ENCODE results near the gene HOXA4.

DNA sequence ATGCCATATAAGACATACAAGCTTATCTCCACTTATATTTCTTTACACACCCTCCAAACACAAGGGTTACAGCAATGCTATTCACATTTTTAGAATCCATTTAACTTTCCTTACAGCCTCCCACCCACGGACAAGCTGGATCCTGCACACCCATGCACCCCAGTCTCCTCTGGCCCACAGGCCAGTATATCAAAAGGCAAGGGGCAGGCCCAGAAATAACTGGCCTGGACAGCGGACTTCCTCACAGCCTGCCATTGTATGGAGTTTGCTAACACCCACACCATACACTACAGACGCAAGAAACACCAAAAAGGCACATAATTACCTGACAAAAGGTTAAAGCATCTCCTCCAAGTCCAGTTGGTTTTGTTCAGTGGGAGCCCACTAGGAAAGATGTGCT lies 12.0 kb downstream of the HOXA4 start:
- TF ChIP-seq, protein P1, sequence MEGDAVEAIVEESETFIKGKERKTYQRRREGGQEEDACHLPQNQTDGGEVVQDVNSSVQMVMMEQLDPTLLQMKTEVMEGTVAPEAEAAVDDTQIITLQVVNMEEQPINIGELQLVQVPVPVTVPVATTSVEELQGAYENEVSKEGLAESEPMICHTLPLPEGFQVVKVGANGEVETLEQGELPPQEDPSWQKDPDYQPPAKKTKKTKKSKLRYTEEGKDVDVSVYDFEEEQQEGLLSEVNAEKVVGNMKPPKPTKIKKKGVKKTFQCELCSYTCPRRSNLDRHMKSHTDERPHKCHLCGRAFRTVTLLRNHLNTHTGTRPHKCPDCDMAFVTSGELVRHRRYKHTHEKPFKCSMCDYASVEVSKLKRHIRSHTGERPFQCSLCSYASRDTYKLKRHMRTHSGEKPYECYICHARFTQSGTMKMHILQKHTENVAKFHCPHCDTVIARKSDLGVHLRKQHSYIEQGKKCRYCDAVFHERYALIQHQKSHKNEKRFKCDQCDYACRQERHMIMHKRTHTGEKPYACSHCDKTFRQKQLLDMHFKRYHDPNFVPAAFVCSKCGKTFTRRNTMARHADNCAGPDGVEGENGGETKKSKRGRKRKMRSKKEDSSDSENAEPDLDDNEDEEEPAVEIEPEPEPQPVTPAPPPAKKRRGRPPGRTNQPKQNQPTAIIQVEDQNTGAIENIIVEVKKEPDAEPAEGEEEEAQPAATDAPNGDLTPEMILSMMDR (IDR thresholded peaks at IDR 0.05; ENCODE audit: insufficient read depth, low read length, poor library complexity, severe bottlenecking) = no peak
- TF ChIP-seq EZH2phosphoT487 (conservative IDR thresholded peaks at IDR 0.05; ENCODE audit: low read length) = no peak

Data from SU-DHL-6 (cell line).